Endodermal cell (in vitro differentiated cells): ENCODE results near the gene CDKN1C. TPM values are rescaled to one million over a fixed set of nuclear protein-coding genes. Genes with fewer than 3 reads are reported as not detected.

Source experiments
- DNase-seq: peaks from one replicate; pipeline ENCODE4 v3.0.0-alpha.2; 2017
- H3K27ac ChIP-seq: 2 replicates; pipeline ENCODE4 v1.5.1; 2013; ENCODE audit warnings: mild to moderate bottlenecking, low read depth, low read length, moderate library complexity
- H3K27me3 ChIP-seq: 2 replicates; pipeline ENCODE4 v1.6.1; 2013; ENCODE audit warnings: mild to moderate bottlenecking, low read length, moderate library complexity; ENCODE audit not compliant: insufficient read depth, control insufficient read depth, poor library complexity, severe bottlenecking
- H3K36me3 ChIP-seq: 2 replicates; pipeline ENCODE4 v1.7.0; 2013; ENCODE audit warnings: mild to moderate bottlenecking, low read length, moderate library complexity; ENCODE audit not compliant: control insufficient read depth, insufficient read depth
- H3K4me1 ChIP-seq: one replicate; pipeline ENCODE4 v1.7.0; 2013; ENCODE audit warnings: low read length; ENCODE audit not compliant: control insufficient read depth, insufficient read depth
- H3K4me3 ChIP-seq: 2 replicates; pipeline ENCODE4 v1.5.1; 2013; ENCODE audit warnings: mild to moderate bottlenecking, low read length, moderate library complexity
- H3K9ac ChIP-seq: 2 replicates; pipeline ENCODE4 v1.6.1; 2013; ENCODE audit warnings: mild to moderate bottlenecking, low read length, moderate library complexity; ENCODE audit not compliant: poor library complexity, severe bottlenecking; ENCODE audit errors: extremely low read depth
- H3K9me3 ChIP-seq: 2 replicates; pipeline ENCODE4 v1.6.1; 2013; ENCODE audit warnings: mild to moderate bottlenecking, low read length, moderate library complexity; ENCODE audit not compliant: control insufficient read depth
- H3K27ac Mint-ChIP-seq: 2 replicates; pipeline ENCODE4 v1.8.0; 2020; ENCODE audit warnings: mixed read lengths
- H3K27me3 Mint-ChIP-seq: 2 replicates; pipeline ENCODE4 v1.8.0; 2021; ENCODE audit warnings: mild to moderate bottlenecking, mixed read lengths; ENCODE audit not compliant: insufficient read depth
- H3K36me3 Mint-ChIP-seq: 2 replicates; pipeline ENCODE4 v1.8.0; 2020; ENCODE audit warnings: low read depth, mixed read lengths
- H3K4me1 Mint-ChIP-seq: 2 replicates; pipeline ENCODE4 v1.8.0; 2020; ENCODE audit warnings: mixed read lengths
- H3K4me3 Mint-ChIP-seq: 2 replicates; pipeline ENCODE4 v1.8.0; 2020; ENCODE audit warnings: mild to moderate bottlenecking, moderate library complexity, mixed read lengths
- H3K9me3 Mint-ChIP-seq: 2 replicates; pipeline ENCODE4 v1.8.0; 2020; ENCODE audit warnings: mild to moderate bottlenecking, mixed read lengths
- CTCF ChIP-seq: fragments of 200-600 bp; sonication (generic); conservative IDR thresholded peaks from 2 replicates; pipeline ENCODE4 v1.5.0; 2021; ENCODE audit warnings: antibody characterized with exemption, mild to moderate bottlenecking
- WGBS, 2 experiments: methylation state at CpG; one replicate each; pipeline versions ENCODE4 v1.1.5 to v1.1.7; 2013; ENCODE audit warnings: missing lambda C conversion rate in 2 of 2, mixed read lengths in 1 of 2; ENCODE audit not compliant: insufficient coverage in 1 of 2, insufficient read length in 1 of 2; 5-methylcytosine and 5-hydroxymethylcytosine counted together
- total RNA-seq, 2 donors: library from RNA; stranded (reverse); fragmentation: NEBNext Ultra II Directional in 1 of 2; extraction: Animal tissue kit (Norgen Biotek cat#: 25700) in 1 of 2; gene quantifications; 2 replicates in 1 of 2; 3 replicates in 1 of 2; pipeline ENCODE4 v1.2.1, GENCODE V29; 2021

The CDKN1C gene
- total RNA-seq, 2 donors from 2014 or later = 37.6 to 60.9 TPM

DNA sequence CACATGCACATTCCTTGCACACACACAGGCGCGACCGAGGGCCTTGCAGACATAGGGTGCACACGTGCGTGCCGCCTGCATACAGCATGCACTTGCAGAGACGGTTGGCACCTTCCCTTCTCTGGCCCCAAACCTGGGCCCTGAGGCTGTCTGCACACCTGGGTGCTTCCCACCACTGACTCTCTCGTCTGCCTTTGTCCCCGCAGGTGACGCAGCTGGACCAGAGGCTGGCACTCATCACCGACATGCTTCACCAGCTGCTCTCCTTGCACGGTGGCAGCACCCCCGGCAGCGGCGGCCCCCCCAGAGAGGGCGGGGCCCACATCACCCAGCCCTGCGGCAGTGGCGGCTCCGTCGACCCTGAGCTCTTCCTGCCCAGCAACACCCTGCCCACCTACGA, 38.0 kb downstream of the CDKN1C start:
- Histone ChIP-seq H3K27me3 (no peaks in the 10 kb centered on the region), H3K27ac (no peak overlapping the region), H3K4me3 (no peak overlapping the region), H3K36me3 (no peaks in the 10 kb centered on the region), H3K9me3 (no peaks in the 10 kb centered on the region), H3K4me1 (no peaks in the 10 kb centered on the region), H3K9ac (no peak overlapping the region)
- H3K4me1 Mint-ChIP-seq = no peaks in the 10 kb centered on the region
- no peak for TF ChIP-seq CTCF
- peaks cover 17% of the 10 kb centered on the region for H3K27me3 Mint-ChIP-seq
- 89 to 90% methylated on average over 10 to 21 of the region's 21 CpGs for WGBS, 2 experiments
- DNase-seq = no peak
- H3K27ac Mint-ChIP-seq = no peak overlapping the region
- H3K9me3 Mint-ChIP-seq = no peaks in the 10 kb centered on the region
- no peak overlapping the region for H3K4me3 Mint-ChIP-seq
- H3K36me3 Mint-ChIP-seq = no peaks in the 10 kb centered on the region

DNA sequence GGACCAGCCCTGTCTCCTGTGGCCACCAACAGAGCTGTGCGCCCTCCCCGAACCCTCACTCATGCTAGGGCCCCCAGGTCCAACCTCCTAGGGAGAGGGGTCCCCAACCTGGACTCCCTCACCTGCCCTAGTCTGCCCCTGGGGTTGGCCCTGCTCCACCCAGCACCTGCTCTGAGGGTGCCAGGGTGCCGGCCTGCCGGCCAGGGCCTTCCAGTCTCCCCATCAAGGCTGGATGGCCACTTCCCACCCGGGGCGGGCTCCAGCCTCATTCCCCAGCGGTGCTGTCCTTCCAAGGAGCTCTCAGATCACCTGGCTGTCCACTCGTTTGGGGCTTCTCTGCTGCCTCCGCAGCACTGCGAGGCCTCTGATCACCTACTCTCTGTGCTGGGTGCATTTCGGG, 39.1 kb downstream of the CDKN1C start:
- Histone ChIP-seq H3K9ac (no peak overlapping the region), H3K27ac (no peak overlapping the region), H3K4me3 (no peak overlapping the region), H3K9me3 (no peaks in the 10 kb centered on the region), H3K36me3 (no peaks in the 10 kb centered on the region), H3K4me1 (no peaks in the 10 kb centered on the region), H3K27me3 (no peaks in the 10 kb centered on the region)
- Mint-ChIP-seq H3K27me3 (peaks cover 21% of the 10 kb centered on the region), H3K36me3 (no peaks in the 10 kb centered on the region), H3K4me1 (no peaks in the 10 kb centered on the region), H3K4me3 (no peak overlapping the region), H3K9me3 (no peaks in the 10 kb centered on the region), H3K27ac (no peak overlapping the region)
- DNase-seq = no peak
- no peak for TF ChIP-seq CTCF
- 81 to 90% methylated on average over 5 to 11 of the region's 11 CpGs for WGBS, 2 experiments

- Histone ChIP-seq H3K36me3 (no peaks in the 10 kb centered on the region), H3K9ac (no peak overlapping the region), H3K4me1 (no peaks in the 10 kb centered on the region), H3K9me3 (no peaks in the 10 kb centered on the region), H3K4me3 (no peak overlapping the region), H3K27ac (no peak overlapping the region), H3K27me3 (no peaks in the 10 kb centered on the region)
- peaks cover 23% of the 10 kb centered on the region for H3K27me3 Mint-ChIP-seq
- H3K27ac Mint-ChIP-seq = no peak overlapping the region
- H3K4me3 Mint-ChIP-seq = no peak overlapping the region
- TF ChIP-seq CTCF = no peak
- DNase-seq = no peak
- H3K9me3 Mint-ChIP-seq = no peaks in the 10 kb centered on the region
- no peaks in the 10 kb centered on the region for H3K4me1 Mint-ChIP-seq
- 80 to 84% methylated on average over 11 to 17 of the region's 17 CpGs for WGBS, 2 experiments
- no peaks in the 10 kb centered on the region for H3K36me3 Mint-ChIP-seq
Measured at GRCh38 chr11:2846056-2846455, 39.5 kb downstream of the CDKN1C start.
